Epidermal melanocyte (primary cell): ENCODE measurements around the gene BDP1.
"Not testable (repeated sequence)": the region's sequence is repeated elsewhere in the genome, so short reads cannot be mapped to it uniquely, and the experiment has no call there.

Source experiments
- DNase-seq: peaks from one replicate; pipeline ENCODE4 v3.0.0; 2011; ENCODE audit warnings: low spot score; ENCODE audit not compliant: insufficient read length

BDP1 gene

DNA sequence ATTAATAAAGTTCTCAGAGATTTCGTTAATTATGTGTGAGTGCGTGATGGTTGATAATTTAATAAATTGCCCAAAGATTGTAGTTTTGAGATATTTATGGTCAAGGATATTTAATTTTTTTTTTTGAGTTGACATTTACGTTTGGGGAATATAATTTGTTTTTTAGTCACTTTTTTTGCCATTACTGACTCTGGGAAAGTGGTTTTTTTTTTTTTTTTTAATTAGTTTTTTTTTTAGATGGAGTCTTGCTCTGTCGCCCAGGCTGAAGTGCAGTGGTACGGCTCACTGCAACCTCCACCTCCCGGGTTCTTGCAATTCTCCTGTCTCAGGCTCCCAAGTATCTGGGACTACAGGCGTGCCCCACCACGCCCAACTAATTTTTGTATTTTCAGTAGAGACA lies 1.7 kb downstream of the BDP1 start:
- no peak for DNase-seq

DNA sequence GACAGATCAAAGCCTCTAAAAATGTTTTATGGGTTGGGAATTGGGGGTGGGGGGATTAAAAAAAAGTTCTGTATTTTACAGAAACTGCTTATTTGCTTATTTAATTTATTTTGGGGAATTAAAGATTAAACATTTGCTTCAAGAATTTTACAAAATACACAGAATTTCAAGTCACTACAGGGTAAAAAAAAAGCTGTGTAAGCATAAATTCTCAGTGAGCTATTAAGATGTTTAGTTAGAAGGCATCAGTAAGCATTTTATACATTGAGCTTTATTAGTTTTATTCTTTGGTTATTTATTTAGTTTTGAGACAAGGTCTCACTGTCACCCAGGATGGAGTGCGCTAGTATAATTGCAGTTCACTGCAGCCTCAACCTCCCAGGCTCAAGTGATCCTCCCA lies 5.2 kb downstream of the BDP1 start:
- no peak for DNase-seq

DNA sequence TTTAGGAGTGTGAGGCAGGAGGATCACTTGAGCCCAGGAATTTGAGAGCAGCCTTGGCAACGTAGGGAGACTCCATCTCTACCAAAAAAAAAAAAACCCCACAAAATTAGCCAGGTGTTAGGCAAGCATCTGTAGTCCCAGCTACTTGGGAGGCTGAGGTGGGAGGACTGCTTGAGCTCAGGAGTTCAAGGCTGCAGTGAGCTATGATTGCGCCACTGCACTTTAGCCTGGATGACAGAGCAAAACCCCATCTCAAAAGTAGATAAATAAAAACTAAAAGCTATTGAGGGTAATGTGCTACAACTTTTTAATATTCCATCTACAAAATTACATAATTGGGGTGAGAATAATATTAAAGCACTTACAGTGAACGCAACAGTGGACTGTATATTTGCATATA lies 5.9 kb downstream of the BDP1 start:
- no peak for DNase-seq

DNA sequence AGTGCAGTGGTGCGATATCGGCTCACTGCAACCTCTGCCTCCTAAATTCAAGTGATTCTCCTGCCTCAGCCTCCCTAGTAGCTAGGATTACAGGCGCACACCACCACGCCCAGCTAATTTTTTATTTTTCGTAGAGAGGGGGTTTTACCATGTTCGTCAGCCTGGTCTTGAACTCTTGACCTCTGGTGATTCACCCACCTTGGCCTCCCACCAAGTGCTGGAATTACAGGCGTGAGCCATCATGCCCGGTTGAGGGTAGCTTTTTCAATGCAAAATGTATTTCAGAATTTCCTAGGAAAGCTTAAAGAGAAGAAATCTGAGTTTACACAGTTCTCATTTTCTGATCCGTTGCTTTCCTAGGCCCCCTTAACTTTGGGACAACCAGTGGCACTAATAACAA lies 15.7 kb downstream of the BDP1 start:
- no peak for DNase-seq

DNA sequence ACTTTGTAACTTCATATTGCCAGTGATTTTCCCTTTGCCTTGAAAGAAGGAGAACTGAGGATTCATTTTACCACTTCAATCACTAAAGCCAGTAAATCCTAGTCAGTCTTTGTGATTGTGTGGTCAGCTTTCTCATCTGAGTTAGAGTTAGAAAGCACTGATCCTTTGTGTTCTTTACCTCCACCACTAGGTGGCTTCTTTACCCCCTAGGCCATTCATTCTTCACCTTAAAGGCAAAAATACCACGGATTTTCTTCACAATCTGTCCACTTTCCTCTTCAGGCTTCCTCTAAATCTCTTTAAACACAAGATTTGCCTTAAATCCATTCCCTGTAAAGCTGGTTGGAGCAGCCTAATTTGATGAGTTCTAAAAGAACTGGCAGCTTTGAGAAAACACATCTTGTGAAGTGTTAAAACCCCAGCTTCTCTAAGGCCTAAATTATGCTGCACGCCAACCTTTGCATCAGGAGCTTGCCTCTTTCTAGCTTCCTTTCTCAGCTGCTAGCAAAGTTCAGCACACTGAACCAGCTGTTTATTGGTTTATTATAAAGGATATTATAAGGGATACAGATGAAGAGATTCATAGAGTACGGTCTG lies 20.4 kb downstream of the BDP1 start:
- peak; percentile 24 for DNase-seq

DNA sequence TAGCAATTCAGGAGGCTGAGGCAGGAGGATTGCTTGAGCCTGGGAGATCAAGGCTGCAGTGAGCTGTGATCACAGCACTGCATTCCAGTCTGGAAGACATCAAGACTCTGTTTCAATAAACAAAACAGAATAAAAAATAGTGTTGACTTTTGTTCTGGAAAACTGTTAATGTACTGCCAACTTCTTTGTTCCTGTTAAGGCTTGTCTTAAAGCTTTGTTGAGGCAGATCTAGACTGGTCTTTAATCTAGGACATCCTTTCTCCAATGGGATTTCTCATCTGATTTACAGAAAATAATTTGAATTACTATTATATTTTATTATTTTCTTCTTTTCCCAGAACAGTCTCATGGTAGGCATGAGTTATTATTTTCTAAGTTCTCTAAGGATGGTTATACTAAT lies 26.0 kb downstream of the BDP1 start:
- DNase-seq, result no peak

DNA sequence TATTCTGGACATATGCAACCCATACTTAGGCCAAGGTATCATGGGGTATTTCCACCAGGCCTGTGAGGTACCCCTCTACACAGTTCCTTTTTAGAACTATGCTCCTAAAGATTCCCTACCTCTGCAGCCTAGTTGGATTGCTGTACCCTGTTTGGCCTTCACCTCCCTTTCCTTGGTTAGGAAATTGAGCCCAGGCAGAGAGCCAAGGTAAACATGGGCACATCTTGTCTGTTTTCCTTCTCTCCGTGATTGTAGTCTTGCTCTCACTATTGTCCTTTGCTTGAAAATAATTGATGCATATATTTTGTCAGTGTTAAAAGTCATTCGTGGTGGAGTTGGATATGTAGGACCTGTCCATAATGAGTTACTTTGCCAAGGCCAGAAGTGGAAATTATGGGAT lies 26.7 kb downstream of the BDP1 start:
- no peak for DNase-seq

DNA sequence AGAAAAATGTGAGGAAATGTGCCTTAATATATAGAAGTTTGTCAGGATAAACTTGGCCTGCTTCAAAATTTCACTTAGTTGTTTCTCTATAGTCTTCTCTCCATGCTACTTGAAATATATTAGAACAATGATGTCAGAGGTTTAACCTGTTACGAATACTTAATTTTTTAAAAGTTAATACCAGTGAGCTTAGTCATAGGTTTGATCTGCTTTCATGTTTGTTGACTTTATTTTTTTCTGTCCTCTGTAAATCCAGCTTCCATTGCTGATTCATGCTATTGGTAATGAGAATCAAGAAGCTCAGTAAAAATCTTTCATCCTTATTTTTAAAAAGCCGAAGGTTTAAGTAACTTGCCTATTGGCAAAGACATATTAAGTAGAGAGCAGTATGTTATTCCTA lies 27.9 kb downstream of the BDP1 start:
- no peak for DNase-seq

DNA sequence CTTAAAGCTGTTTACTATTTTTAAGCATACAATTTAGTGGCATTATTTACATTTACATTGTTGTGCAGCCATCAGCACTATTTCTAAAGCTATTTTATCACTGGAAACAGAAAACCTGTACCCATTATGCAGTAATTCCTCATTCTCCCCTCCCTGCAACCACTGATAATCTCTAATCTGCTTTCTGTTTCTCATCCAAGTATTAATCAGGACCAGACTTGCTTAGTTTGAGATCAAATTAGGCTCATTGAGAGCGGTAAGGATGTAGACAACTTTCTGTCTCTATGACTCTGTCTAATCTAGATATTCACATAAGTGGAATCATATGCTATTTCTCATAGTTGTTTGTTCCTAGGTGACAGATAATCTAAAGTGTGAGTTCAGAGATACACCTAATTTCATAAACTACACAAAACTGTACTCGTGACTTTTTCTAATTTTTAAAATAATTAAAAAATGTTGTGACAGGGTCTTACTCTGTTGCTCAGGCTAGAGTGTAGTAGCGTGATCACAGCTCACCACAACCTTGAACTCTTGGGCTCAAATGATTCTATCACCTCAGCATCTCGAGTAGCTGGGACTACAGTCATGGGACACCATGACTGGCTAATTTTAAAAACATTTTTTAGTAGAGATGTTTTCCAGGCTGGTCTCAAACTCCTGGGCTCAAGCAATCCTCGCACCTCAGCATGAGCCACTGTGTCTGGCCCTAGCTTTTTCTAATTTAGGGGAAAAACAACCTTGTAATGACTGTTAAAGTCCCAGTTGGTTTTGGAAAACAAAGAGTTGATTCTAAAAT lies 37.6 kb downstream of the BDP1 start:
- no peak for DNase-seq

DNA sequence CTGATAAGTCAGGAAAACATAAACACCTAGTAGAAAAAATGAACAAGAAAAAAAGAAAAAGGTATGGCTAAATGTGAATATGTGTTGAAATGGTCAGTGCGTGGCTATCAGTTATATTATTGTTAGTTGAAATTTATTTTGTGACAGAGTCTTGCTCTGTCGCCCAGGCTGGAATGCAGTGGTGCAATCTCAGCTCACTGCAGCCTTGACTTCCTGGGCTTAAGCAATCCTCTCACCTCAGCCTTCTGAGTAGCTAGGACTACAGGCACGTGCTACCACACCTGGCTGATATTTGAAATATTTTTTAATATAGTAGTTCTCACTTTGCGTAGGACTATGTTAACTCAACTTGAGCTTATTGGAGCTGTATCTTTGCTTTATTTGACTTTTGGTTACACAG lies 38.8 kb downstream of the BDP1 start:
- DNase-seq, result not testable (repeated sequence)

DNA sequence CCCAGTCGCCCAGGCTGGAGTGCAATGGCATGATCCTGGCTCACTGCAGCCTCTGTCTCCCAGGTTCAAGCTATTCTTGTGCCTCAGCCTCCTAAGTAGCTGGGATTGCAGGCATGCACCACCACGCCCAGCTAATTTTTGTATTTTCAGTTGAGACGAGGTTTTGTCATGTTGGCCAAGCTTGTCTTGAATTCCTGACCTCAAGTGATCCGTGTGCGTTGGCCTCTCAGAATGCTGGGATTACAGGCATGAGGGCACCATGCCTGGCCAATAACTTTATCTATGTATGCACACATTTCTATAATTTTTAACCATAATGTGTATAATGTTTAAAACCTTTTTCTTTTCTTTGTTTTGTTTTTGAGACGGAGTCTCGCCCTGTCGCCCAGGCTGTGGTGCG lies 43.3 kb downstream of the BDP1 start:
- DNase-seq, result not testable (repeated sequence)

DNA sequence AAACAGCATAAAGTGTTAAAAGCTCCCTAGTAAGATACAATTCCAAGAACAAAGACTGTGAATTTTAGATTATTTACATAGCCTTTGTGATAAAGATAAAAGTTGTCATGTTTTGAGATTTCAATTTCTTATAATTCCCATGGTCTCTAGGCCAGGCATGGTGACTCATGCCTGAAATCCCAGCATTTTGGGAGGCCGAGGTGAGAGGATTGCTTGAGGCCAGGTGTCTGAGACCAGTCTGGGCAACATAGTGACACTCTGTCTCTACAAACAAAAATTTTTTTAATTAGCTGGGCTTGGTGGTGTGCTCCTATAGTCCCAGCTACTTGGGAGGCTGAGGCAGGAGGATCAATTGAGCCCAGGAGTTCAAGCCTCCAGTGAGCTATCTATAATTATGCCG lies 48.1 kb downstream of the BDP1 start:
- no peak for DNase-seq

DNA sequence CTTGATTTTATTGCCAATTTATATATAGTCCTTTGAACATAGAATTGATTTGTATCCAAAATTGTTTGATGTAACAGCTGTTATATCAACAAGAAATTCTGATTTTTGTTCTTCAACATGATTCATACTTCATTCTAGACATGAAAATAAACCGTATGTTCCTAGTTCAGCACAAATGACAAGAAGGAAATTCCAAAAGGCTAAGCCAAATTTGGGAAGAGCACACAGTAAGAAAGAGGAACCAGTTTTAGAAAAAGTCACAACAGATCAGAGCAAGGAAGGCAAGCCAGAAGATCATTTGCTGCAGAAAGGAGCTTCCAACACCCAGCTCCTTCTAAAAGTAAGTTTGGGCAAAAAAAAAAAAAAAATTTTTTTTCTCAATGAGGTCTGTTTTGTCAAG lies 66.7 kb downstream of the BDP1 start:
- DNase-seq, result no peak

DNA sequence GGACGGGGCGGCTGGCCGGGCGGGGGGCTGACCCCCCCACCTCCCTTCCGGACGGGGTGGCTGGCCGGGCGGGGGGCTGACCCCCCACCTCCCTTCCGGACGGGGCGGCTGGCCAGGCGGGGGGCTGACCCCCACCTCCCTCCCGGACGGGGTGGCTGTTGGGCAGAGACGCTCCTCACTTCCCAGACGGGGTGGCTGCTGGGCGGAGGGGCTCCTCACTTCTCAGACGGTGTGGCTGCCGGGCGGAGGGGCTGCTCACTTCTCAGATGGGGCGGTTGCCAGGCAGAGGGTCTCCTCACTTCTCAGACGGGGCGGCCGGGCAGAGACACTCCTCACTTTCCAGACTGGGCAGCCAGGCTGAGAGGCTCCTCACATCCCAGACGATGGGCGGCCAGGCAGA lies 70.2 kb downstream of the BDP1 start:
- not testable (repeated sequence) for DNase-seq

DNA sequence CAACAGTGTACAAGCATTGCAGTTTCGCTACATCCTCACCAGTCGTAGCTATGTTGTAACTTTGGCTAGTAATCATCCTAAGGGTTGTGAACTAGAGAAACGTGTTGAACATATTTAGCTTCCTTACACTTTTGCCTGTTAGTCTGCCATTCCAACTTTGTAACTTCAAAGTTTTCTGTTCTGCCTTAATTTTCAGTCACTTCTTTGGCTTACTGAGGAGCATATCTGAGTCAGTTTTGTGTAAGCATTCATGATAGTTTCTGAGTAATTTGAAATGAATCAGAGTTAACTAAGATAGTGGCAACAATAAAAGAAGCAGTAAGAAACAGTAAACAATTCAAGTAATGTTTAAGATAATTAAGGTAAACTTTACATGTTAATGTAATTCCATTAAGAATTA lies 72.8 kb downstream of the BDP1 start:
- no peak for DNase-seq

DNA sequence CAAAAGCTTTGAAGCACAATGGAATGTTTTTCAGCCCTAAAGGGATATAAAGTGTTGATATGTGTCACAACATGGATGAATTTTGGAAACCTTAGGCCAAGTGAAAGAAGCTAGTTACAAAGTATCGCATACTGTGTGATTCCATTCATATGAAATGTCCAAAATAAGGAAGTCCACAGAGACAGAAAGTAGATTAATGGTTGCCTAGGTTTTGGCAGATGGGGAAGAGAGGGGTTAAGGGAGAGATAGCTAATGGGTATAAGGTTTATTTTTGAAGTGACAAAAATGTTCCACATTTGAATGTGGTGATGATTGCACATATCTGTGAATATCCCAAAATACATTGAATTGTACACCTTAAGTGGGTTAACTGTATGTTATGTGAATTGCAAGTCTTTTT lies 74.2 kb downstream of the BDP1 start:
- no peak for DNase-seq

DNA sequence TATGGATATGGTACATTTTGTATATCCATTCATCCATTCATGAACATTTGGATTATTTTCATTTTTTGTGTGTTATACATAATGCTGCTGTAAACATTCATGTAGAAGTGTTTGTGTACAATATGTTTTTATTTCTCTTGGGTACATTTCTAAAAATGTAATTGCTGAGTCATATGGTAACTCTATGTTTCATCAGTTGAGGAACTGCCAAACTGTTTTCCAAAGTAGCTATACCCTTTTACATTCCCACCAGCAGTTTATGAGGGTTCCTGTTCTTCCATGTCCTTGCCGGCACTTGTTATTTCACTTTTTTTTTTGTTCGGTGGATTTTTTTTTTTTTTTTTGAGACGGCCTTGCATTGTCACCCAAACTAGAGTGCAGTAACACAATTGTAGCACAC lies 77.7 kb downstream of the BDP1 start:
- DNase-seq, result no peak

DNA sequence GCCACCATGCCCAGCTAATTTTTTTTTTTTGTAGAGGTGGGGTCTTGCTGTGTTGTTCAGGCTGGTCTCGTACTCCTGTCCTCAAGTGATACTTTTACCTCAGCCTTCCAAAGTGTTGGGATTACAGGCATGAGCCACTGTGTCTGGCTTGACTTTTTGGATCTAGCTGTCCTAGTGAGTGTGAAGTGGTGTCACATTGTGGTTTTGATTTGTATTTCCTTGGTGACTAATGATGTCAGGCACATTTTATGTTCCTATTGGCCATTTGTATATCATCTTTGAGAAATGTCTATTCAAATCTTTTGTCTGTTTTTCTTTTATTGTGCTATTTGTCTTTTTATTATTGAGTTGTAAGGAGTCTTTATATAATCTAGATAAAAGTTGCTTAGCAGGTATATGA lies 78.2 kb downstream of the BDP1 start:
- DNase-seq, result no peak

DNA sequence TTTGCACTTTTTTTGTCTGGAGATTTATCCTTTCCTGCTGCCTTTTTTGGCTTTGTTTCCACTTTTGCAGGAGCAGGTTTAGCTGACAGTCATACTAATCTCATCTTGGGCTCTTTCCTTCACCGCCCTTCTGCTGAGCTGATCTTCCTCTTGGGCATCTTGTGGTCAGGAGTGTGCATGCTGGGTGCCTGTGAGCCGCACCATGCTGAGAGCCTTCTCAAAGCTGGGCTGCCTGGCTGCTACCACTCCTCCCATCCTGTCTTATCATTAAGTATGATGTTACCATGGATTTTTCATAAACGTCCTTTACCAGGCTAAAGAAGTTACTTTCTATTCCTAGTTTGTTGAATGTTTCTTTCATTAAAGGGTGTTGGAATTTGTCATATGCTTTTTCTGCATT lies 82.2 kb downstream of the BDP1 start:
- DNase-seq, result no peak

DNA sequence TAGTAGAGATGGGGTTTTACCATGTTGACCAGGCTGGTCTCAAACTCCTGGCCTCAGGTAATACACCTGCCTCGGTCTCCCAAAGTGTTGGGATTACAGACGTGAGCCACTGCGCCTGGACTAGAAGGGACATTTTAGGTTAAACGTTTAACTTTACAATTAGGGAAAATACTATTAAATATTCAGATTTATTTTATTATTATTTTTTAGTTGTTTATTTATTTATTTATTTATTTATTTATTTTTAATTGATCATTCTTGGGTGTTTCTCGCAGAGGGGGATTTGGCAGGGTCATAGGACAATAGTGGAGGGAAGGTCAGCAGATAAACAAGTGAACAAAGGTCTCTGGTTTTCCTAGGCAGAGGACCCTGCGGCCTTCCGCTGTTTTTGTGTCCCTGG lies 95.4 kb downstream of the BDP1 start:
- not testable (repeated sequence) for DNase-seq

DNA sequence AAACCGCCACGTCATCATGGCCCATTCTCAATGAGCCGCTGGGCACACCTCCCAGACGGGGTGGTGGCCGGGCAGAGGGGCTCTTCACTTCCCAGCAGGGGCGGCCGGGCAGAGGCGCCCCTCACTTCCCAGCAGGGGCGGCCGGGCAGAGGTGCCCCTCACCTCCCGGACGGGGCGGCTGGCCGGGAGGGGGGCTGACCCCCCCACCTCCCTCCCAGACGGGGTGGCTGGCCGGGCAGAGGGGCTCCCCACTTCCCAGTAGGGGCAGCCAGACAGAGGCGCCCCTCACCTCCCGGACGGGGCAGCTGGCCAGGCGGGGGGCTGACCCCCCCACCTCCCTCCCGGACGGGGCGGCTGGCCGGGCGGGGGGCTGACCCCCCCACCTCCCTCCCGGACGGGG lies 96.1 kb downstream of the BDP1 start:
- not testable (repeated sequence) for DNase-seq

DNA sequence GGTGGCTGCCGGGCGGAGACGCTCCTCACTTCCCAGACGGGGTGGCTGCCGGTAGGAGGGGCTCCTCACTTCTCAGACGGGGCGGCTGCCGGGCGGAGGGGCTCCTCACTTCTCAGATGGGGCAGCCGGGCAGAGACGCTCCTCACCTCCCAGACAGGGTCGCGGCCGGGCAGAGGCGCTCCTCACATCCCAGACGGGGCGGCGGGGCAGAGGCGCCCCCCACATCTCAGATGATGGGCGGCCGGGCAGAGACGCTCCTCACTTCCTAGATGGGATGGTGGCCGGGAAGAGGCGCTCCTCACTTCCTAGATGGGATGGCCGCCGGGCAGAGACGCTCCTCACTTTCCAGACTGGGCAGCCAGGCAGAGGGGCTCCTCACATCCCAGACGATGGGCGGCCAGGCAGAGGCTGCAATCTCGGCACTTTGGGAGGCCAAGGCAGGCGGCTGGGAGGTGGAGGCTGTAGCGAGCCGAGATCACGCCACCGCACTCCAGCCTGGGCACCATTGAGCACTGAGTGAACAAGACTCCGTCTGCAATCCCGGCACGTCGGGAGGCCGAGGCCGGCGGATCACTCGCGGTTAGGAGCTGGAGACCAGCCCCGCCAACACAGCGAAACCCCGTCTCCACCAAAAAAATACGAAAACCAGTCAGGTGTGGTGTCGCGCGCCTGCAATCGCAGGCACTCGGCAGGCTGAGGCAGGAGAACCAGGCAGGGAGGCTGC lies 96.7 kb downstream of the BDP1 start:
- not testable (repeated sequence) for DNase-seq

DNA sequence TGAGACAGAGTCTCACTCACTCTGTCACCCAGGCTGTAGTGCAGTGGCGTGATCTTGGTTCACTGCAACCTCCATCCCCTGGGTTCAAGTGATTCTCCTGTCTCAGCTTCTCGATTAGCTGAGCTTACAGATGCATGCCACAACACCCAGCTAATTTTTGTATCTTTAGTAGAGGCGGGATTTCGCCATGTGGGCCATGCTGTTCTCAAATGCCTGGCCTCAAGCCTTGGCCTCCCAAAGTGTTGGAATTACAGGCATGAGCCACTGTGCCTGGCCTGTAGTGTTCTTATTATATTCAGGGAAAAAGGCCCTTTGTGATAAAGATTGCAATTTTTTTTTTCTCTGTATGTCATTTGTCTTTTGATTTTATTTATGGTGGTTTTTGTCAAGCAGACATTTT lies 107.7 kb downstream of the BDP1 start:
- no peak for DNase-seq
